Kasumi-1 (cell line): ENCODE results near the gene TMEM271.

ENCODE experiments used
- DNase-seq, 2 experiments: peaks; one replicate each; lab custom pipeline; 2025; lab: John Stamatoyannopoulos, UW

TMEM271 gene

DNA sequence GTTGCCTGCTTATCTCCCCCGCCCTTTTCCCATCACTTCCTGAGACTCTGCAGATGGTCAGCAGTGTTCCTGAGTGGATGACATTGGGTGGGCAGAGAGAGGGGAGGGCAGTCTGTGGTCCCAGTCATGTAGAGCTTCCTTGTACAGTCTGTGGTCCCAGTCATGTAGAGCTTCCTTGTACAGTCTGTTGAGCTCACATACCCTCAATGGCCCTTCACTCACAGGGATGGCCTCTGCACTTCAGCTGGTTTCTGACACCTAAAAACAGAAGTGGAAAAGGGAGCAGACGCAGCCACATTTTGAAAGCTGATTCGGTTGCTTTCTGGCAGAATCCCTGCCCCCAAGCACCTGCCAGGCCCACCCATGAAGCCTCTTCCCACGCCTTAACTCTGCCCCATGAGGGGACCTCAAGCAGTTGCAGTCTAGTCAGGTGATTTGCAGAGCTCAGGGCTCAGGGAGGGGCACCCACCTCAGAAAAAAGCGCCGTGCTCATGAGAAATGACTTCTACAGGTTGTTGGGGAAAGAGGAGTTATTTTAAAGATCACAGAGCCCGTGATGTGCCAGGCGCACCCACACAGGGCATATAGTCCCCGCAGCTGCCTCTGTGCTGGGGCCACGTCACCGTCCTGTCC is 3.6 kb upstream of the TMEM271 start:
- peak; percentile 53 to 69 for DNase-seq

DNA sequence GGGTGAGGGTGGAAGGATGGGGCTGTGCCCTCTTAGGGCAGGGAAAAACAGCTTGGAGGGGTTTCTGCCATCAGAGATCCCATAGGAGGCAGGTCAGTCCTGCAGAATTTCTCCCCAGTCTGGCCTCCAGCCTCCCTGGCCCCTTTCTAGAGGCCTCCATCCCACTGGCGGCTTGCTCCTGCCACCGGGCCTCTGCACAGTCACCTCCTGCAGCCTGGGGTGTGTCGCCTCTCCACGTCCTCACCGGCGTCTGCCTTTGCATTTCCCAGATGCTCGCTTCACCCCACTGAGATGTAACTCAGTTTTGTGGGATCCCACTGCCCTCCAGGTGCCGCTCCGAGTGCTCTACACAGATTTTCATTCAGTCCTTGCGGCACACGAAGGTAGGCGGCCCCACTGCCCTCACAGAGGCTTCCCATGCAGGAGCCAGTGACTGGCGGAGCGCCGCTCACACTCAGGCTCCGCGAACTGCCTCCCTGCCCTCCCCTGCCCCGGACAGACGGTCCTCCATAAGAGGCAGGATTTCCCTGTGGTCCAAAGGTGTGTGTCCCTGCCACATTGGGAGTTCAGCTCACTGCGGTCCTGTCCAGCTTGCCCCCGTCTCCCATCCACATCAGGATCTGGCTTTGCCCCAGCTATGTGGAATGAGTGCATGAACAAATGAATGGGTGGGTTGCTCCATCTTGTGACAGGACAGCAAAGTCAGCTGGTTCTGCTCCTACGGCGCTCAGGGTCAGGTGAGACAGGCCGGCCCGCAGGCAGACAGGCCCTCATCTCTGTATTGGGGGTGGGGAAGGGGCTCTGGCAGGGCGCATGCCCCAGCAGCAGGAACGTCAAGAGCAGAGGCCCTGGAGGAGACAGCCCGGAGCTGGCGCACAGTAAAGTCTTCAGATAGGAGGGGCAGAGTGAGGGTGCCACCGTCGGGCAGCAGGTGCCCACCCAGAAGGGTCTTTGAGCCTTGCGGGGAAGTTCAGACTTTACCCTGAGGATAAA is 2.7 kb upstream of the TMEM271 start:
- no peak for DNase-seq

DNA sequence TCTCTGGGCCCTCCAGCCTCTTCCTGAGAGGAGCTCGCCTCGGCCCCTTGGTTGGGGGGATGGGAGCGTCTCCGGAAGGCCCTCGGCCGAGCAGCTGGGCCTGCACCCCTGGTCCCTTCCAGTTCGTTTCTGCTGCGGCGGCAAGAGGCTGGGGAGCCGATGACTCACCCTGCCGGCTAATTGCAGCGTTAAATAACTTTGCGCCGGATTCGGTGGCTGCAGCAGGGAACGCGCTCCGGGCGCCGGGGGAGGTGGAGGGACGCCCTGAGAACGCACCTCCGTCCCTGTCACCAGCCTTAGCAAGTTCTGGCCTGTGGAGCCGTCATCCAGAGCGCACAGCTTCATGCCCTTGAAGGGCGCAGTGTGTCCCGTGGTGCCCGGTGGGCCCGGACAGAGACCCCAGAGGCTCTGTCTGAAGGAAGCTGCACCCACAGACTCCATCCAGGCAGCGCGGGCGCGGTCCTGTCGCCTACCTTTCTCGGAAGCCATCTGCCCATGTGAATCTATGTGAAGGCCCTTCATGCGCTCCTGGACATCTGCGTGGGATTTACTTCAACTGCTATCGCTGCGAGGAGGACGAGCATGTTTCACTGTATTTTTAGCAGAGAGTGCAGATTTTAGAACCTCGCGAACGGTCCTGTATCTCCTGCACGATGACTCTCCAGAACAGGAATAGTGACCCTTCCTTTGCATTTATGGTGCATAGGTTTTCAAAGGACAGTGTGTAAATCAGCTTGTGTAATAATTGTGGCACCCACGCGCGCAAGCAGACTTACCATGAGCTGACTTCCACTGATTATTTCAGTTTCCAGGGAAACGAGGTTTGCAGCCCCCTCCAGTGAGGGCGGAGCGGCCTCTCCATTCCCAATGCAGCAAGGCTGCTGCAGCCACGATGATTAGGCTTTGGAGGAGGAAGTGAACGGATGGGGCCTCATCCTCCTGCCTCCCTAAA is 1.7 kb upstream of the TMEM271 start:
- peak; percentile 81 to 85 for DNase-seq

DNA sequence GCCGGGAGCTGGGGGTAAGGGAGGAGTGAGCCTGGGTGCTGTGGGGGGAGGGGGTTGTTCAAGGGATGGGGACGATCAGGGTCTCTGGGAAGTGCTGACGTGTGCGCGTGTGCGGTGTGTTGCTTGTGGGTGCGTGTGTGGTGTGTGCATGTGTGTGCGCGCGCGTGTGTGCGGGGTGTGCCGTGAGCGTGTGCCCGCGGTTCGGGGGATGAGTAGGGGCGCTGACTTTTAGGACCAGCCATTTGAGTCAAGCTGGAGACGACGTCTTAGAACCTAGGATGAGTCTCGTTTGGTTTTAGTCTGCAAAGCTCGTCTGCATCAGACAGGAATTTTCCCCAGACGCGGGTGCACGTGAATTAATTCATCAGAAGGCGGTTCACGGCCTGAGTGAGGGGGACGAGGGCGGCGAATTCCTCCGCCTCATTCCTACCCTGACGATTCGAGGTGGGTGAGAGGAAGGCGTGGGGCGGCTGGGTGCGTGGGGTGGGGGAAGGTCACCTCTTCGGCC is 950 bp upstream of the TMEM271 start:
- peak; percentile 66 to 70 for DNase-seq

DNA sequence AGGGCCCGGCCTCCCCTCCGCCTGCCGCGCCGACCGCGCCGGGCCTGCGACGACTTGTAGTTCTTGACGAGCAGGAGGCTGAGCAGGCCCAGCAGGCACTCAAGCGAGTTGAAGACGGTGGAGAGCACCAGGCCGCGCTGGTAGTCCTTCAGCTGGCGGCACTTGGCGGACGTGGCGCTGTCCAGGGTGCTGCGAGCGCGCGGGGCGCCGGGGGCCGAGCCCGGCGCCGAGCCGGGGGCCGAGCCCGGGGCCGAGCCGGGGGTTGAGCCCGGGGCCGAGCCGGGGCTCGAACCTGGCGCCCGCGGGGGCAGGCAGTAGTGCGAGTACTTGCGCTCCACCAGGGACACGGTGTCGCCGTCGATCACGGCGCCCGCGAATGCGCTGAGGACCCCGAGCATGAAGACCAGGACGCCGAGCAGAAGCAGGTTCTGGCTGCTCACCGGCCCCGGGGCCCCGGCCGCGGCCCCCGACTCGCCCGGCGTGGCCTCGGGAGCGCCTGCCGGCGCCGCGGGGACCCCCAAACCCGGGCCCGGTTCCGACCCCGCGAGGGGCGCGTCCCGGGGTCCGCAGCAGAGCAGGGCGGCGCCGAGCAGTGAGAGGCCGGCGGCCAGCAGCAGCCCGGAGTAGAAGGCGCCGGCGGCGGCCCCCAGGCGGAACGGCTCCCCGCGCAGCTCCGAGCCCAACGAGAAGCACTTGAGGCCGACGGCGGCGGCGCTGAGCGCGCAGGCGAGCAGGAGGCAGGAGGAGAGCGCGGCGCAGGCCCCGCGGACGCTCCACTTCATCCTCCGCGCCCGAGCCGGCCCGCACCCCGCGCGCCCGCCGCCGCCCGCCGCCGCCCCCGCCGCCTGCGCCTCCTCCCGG is 584 bp downstream of the TMEM271 start:
- DNase-seq = peak in 1 of 2 experiments; percentile 19

DNA sequence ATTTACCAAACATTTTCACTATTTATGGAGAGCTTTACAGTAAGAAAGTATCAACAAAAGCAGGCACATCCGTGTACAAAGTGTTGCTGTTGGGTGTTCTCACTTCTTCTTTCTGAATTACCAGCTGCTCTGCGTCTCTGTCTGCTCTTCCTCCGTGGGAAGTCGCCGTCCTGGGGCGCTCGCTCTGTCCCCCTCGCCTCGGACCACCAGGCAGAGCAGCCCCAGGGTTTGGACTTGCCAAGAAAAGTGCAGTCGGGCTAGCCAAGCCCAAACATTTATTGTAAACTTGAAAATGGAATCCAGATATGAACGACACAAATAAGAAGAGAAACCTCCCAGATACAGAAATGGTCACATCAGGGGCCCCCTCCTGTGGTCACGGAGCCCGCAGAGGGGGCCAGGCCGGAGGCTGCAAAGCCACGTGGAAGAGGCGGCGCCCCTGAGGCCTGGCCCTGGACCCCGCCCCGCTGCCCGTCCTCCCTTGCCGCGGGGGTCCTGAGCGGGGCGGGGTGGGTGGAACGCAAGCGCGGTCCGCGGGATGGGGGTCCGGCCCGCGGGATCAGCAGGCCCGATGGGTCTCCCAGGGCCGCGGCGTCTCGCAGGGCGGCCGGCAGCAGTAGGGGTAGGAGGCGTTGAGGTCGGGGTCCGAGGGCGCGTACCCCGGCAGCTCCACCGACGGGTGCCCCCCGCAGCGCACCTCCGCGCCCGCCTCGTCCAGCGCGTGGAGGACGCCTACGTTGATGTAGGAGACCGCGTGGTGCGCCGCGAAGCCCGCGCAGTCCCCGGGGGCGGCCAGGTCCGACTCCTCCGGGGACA is 1.5 kb downstream of the TMEM271 start:
- DNase-seq = peak in 1 of 2 experiments; percentile 3

DNA sequence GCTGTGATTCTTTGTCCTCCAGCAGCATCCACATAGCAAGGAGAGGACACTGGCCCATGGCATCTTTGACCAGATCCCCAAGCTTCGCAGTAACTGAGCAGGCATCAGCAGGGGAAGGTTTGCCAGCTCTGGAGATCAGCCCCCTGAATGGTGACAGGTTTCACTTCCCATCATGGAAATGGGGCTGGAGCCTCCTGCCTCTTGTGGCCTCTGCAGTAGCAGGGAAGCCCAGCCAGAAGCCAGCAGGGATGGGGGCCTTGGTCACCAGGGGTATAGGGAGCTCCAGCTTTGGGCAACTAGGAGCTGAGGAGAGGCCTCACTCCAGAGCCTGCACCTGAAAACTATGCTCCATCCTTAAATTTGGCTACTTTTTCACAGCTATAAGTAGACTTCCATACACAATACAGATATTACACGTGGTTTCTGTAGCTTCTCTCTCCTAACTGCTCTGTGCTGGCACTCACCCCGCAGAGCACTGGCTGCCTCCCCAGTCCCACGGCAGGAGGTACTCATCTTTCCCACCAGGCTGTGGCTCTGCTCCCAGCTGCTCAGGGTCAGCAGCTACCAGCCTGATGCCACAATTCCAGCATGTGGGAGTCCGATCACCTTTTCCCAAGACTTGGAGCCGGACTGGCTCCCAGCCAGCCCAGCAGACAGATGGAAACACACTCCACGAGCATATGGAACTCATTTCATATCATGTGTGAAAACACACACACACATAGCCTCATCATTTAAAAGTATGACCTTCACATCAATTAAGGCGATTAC is 2.8 kb downstream of the TMEM271 start:
- no peak for DNase-seq

DNA sequence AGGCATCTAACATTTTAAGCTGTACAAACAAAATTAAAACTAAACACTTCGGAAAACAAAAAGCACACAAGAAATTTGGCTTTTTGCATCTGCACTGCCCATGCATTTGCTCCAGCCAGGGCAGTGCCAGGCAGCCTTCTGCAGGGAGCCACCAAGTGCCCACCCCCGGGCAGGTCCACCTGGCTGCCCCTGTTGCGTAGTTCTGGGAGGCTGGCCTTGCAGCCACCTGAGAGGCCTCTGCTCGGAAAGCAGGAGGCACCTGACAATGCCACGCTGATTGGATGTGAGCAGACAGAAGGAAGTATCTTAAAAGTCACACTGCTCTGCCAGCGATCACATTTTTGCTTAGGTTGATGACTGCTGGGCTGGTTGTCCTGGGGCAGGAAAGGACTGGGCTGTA is 3.5 kb downstream of the TMEM271 start:
- no peak for DNase-seq

DNA sequence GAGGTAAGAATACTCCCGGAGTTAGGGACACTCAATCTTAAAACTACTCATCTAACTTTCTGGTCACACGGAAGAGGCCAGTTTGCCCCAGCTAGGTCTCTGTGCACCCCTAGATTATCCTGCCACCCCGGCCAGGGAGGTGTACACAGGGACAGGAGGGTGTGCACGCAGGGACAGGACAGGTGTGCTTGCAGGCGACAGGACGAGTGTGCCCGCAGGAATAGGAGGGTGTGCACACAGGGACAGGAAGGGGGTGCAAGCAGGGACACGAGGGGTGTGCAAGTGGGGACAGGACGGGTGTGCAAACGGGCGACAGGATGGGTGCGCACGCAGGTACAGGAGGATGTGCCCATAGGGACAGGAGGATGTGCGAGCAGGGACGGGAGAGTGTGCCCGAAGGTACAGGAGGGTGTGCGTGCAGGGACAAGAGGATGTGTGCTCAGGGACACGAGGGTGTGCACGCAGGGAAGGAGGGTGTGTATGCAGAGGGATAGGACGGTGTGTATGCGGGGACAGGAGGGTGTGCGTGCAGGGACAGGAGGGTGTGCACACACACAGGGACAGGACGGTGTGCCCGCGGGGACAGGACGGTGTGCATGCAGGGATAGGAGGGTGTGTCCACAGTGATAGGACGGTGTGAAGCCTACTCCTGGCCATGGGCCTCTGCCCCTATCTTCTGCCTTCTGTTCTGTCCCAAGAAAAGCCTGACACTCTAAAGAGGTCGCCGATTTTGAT is 4.1 kb downstream of the TMEM271 start:
- DNase-seq = no peak

DNA sequence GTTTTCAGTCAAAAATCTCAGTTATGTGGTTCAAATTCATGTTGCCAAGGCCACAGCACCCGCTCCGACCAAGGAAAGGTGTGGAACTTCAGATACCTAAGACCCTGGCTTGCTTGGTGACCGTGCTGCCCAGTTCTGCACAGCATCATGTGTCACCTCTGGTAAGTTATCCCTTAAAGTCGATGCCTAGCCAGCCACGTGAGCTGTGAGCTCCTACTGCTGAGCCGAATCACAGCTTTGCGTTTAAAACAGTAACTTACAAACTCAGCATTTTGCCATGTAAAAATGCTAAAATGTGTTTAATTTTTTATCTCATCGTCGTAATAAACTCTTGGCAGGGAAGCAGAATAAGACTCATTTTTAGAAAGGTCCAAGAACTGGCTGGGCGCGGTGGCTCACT is 5.3 kb downstream of the TMEM271 start:
- DNase-seq = no peak

DNA sequence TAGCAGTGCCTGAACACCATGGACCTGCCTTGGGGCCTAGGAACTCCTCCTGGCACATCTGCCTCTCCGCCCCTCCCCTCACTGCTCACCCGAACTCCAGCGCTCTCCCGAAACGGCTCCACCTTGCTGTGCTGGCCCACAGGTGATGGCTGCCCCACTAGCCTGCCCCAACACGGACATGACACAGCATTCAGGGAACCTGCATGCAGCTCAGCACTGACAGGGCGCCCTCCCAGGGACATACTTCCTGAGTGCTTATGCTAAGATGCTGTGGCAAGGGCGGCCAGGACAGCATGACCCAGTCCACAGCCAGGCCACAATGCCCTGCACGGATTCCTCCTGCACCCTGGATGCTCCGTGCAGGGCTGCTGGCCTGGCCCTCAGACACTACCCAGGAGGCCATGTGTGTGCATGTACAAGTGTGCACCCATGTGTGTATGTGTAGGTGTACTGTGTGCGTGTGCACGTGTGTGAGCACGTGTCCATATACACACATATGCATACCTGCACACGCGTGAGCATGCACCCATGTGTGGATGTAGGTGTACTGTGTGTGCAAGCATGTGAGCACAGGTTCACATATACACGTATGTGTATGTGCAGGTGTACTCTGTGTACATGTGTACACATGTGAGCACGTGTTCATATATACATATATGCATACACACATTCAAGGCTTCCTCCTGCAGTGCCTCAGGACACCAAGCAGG is 6.0 kb downstream of the TMEM271 start:
- DNase-seq = no peak

DNA sequence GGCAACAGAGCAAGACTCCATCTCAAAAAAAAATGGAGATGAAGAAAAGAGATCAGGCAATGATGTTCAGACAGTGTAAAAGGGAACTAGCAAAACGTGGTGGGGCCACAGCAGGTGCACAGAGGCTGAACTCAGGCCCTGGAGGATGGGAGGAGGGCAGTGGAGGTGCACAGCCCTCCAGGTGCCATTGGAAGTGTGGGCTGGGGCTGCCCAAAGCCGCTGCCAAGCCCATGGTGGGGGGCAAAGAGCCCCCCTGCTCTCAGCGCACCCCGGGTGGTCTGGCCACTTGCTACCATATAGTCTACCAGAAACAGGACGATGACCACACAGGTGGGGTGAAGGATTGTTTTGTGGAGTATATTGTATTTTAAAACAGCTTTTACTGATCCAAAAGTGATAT is 7.1 kb downstream of the TMEM271 start:
- no peak for DNase-seq

DNA sequence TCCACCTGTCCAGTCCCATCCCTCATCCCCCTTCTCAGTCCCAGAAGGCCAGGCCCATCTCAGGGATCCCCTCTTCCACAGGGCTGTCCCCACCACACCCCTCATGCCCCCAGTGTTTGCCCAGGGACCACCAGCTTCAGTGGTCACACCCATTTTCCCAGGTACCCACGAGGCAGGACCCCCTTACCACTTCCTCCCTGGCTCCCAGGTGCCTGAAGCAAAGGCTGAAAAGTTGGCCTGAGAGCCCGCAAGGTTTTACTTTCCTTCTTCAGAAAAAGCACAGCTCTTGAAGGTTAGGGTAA is 7.8 kb downstream of the TMEM271 start:
- DNase-seq = no peak

DNA sequence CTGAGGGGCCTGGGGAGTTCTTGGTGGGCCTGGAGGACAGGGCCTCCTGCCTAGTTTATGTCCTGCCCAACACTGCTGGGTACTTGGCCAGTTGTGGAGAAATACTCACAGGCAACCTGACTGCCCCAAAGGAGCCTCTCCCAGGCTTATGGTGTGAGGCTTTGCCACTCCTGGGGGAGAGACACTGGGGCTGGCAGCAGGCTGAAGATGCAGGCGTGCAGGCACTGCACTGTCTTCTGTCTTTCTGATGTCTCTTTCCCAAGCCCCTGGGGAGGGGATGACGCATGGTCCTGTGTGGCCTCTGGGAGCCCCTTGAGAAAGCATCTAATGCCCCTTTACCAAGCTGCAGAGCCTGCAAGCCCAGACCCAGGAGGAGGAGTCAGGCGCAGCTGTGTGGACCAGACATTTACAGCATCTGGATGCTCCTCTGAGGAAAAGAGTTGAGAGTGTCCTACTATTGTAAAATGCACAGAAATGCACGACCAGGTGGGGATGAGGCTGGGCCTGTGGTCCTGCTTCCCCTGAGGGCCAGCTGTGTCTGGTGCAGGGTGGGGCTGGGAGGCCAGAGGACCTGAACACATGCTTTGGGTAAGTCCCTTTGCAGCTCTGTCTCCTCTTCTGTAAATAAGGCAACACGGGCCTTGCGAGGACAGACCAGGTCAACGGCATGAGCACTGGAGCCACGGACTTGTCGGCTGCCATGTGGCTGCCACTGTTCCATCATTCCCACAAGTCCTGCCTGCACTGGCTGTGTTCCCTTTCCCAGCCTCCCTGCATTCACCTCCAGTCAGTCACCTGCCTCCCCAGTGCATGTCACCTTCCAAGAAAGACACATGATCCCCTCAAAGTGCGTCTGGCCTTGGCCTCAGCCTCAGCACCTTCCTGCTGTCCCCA is 8.4 kb downstream of the TMEM271 start:
- DNase-seq = no peak

DNA sequence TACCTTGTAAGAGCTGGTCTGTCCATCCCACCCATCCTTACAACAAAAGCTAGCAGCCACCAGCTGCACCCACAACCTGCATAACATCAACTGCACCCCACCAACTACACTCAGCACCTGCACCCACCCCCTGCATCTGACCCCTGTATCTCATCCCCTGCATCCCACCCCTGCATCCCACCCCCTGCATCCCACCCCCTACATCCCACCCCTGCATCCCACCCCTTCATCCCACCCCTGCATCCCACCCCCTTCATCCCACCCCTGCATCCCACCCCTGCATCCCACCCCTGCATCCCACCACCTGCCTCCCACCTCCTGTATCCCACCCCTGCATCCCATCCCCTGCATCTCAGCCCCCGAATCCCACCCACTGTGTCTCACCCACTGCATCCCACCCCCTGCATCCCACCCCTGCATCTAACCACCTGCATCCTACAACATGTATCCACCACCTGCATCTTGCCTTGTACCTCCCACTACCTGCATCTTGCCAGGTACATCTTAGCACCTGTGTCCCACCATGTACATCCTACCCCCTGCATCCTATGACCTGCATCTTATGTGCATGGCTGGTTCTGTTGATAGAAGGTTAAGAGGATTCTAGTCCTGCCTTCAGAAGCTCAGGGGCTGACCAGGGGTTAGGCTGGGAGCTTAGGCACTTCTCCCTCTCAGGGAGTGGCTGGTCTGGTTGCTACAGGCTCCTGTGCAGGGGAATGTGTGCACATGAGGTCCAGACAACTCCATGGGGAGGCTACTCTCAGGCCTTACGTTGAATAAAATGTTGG is 9.4 kb downstream of the TMEM271 start:
- no peak for DNase-seq

DNA sequence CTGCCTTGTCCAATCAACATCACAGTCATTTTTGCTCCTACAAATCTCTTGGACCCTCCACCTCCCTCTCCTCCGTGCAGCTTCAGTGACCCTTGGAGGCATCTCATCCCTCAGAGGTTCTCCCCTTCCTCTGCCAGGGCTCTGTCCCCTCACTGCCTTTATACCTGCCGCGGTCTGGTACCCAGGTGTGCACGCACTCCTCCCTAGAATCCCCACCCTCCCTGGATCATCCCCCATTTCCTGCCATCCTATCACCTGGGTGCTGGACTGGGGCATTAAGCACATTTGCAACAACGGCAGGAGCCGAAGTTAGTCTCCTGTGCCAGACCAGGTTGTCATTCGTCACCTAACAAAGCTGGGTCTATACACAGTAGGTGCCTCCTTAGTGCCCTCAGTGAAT is 10.1 kb downstream of the TMEM271 start:
- DNase-seq = no peak
